HUES64 (cell line): ENCODE data around the gene TMEM53.
"Not testable (repeated sequence)": the region's sequence is repeated elsewhere in the genome, so short reads cannot be mapped to it uniquely, and the experiment has no call there.

Experiments
- H3K27ac ChIP-seq: 2 replicates; pipeline ENCODE4 v1.7.0; 2013; ENCODE audit warnings: low read depth, low read length, inconsistent platforms
- H3K27me3 ChIP-seq: 2 replicates; pipeline ENCODE4 v1.6.1; 2013; ENCODE audit warnings: mild to moderate bottlenecking, low read length; ENCODE audit not compliant: insufficient read depth
- H3K36me3 ChIP-seq: 2 replicates; pipeline ENCODE4 v1.6.1; 2013; ENCODE audit warnings: mild to moderate bottlenecking, low read length; ENCODE audit not compliant: insufficient read depth
- H3K4me1 ChIP-seq: 2 replicates; pipeline ENCODE4 v1.6.1; 2013; ENCODE audit warnings: mild to moderate bottlenecking, low read length, moderate library complexity; ENCODE audit not compliant: insufficient read depth
- H3K4me3 ChIP-seq: 2 replicates; pipeline ENCODE4 v1.5.1; 2013; ENCODE audit warnings: mild to moderate bottlenecking, low read length, moderate library complexity
- H3K9ac ChIP-seq: 2 replicates; pipeline ENCODE4 v1.6.1; 2013; ENCODE audit warnings: mild to moderate bottlenecking, low read depth, low read length
- H3K9me3 ChIP-seq: 2 replicates; pipeline ENCODE4 v1.6.1; 2013; ENCODE audit warnings: low read depth, low read length; ENCODE audit not compliant: insufficient read depth
- WGBS: fragments of 150-250, 120-280 bp; methylation state at CpG from one replicate; pipeline ENCODE4 v1.1.7; 2013; ENCODE audit warnings: missing lambda C conversion rate; 5-methylcytosine and 5-hydroxymethylcytosine counted together

TMEM53 gene

GRCh38 chr1:44714532-44714931 lies 40.3 kb upstream of the TMEM53 start:
- H3K27ac ChIP-seq: no peak overlapping the region
- no peaks in the 10 kb centered on the region for H3K4me1 ChIP-seq
- no peak overlapping the region for H3K9ac ChIP-seq

GRCh38 chr1:44713321-44713781 lies 39.1 kb upstream of the TMEM53 start:
- WGBS: 84% methylated on average over 6 of the region's 6 CpGs
- Histone ChIP-seq H3K27ac (no peak overlapping the region), H3K4me3 (no peak overlapping the region), H3K4me1 (no peaks in the 10 kb centered on the region), H3K9ac (no peak overlapping the region), H3K27me3 (no peaks in the 10 kb centered on the region), H3K9me3 (no peaks in the 10 kb centered on the region), H3K36me3 (no peaks in the 10 kb centered on the region)

More at GRCh38 chr1:44714532-44714931, 40.3 kb upstream of the TMEM53 start:
- H3K36me3 ChIP-seq: no peaks in the 10 kb centered on the region
- WGBS: 92% methylated on average over 7 of the region's 7 CpGs
- H3K27me3 ChIP-seq: no peaks in the 10 kb centered on the region
- H3K4me3 ChIP-seq: no peak overlapping the region
- no peaks in the 10 kb centered on the region for H3K9me3 ChIP-seq

GRCh38 chr1:44707959-44708831 lies 33.9 kb upstream of the TMEM53 start:
- 0 out of 2 replicates have a peak, but pooled peaks cover 2% of the 10 kb centered on the region for H3K4me1 ChIP-seq
- no peak overlapping the region for H3K9ac ChIP-seq
- H3K9me3 ChIP-seq: no peaks in the 10 kb centered on the region
- H3K4me3 ChIP-seq: no peak overlapping the region
- H3K36me3 ChIP-seq: no peaks in the 10 kb centered on the region
- no peaks in the 10 kb centered on the region for H3K27me3 ChIP-seq
- H3K27ac ChIP-seq: no peak overlapping the region
- 66% methylated on average over 13 of the region's 15 CpGs for WGBS

- H3K9ac ChIP-seq: no peak overlapping the region
- H3K4me3 ChIP-seq: no peak overlapping the region
These were observed 33.0 kb upstream of the TMEM53 start for GRCh38 chr1:44707112-44707881.

GRCh38 chr1:44705938-44706337 lies 31.7 kb upstream of the TMEM53 start:
- 79% methylated on average over 2 of the region's 2 CpGs for WGBS
- Histone ChIP-seq H3K27ac (no peak overlapping the region), H3K4me3 (no peak overlapping the region), H3K9me3 (no peaks in the 10 kb centered on the region), H3K36me3 (no peaks in the 10 kb centered on the region), H3K9ac (no peak overlapping the region), H3K27me3 (no peaks in the 10 kb centered on the region), H3K4me1 (0 out of 2 replicates have a peak, but pooled peaks cover 2% of the 10 kb centered on the region)

More at GRCh38 chr1:44707112-44707881, 33.0 kb upstream of the TMEM53 start:
- Histone ChIP-seq H3K27ac (no peak overlapping the region), H3K4me1 (0 out of 2 replicates have a peak, but pooled peaks cover 2% of the 10 kb centered on the region), H3K9me3 (no peaks in the 10 kb centered on the region), H3K36me3 (no peaks in the 10 kb centered on the region), H3K27me3 (no peaks in the 10 kb centered on the region)
- WGBS: 93% methylated on average over 5 of the region's 6 CpGs

- Histone ChIP-seq H3K4me3 (no peak overlapping the region), H3K9ac (no peak overlapping the region), H3K36me3 (no peaks in the 10 kb centered on the region), H3K27me3 (no peaks in the 10 kb centered on the region), H3K9me3 (no peaks in the 10 kb centered on the region), H3K4me1 (0 out of 2 replicates have a peak, but pooled peaks cover 2% of the 10 kb centered on the region), H3K27ac (no peak overlapping the region)
- 88% methylated on average over 4 of the region's 6 CpGs for WGBS
These were observed 31.2 kb upstream of the TMEM53 start for GRCh38 chr1:44705470-44705869.

- H3K9ac ChIP-seq: no peak overlapping the region
- no peak overlapping the region for H3K4me3 ChIP-seq
- 90% methylated on average over 7 of the region's 7 CpGs for WGBS
- no peaks in the 10 kb centered on the region for H3K9me3 ChIP-seq
- no peaks in the 10 kb centered on the region for H3K27me3 ChIP-seq
- H3K27ac ChIP-seq: no peak overlapping the region
- H3K36me3 ChIP-seq: no peaks in the 10 kb centered on the region
- H3K4me1 ChIP-seq: no peaks in the 10 kb centered on the region
These were observed 26.9 kb upstream of the TMEM53 start for GRCh38 chr1:44701141-44701573.

GRCh38 chr1:44700573-44700972 lies 26.3 kb upstream of the TMEM53 start:
- Histone ChIP-seq H3K4me3 (no peak overlapping the region), H3K9me3 (no peaks in the 10 kb centered on the region), H3K4me1 (no peaks in the 10 kb centered on the region), H3K27ac (no peak overlapping the region), H3K36me3 (no peaks in the 10 kb centered on the region), H3K27me3 (no peaks in the 10 kb centered on the region), H3K9ac (no peak overlapping the region)
- 100% methylated on average over 1 of the region's 1 CpG for WGBS

- WGBS: 95% methylated on average over 9 of the region's 9 CpGs
- not testable (repeated sequence) for H3K9ac ChIP-seq, H3K27ac ChIP-seq, H3K27me3 ChIP-seq, H3K36me3 ChIP-seq, H3K4me3 ChIP-seq, H3K4me1 ChIP-seq, H3K9me3 ChIP-seq
These were observed 25.1 kb upstream of the TMEM53 start for GRCh38 chr1:44699375-44699774.

GRCh38 chr1:44698138-44698537 lies 23.9 kb upstream of the TMEM53 start:
- no peak overlapping the region for H3K4me3 ChIP-seq
- H3K9ac ChIP-seq: no peak overlapping the region
- no peaks in the 10 kb centered on the region for H3K27me3 ChIP-seq
- H3K36me3 ChIP-seq: no peaks in the 10 kb centered on the region
- no peak overlapping the region for H3K27ac ChIP-seq
- no peaks in the 10 kb centered on the region for H3K4me1 ChIP-seq
- 96% methylated on average over 3 of the region's 3 CpGs for WGBS
- H3K9me3 ChIP-seq: no peaks in the 10 kb centered on the region

- 90% methylated on average over 7 of the region's 7 CpGs for WGBS
- H3K9ac ChIP-seq: no peak overlapping the region
- H3K9me3 ChIP-seq: no peaks in the 10 kb centered on the region
- H3K36me3 ChIP-seq: no peaks in the 10 kb centered on the region
- H3K4me3 ChIP-seq: no peak overlapping the region
- H3K4me1 ChIP-seq: no peaks in the 10 kb centered on the region
- H3K27ac ChIP-seq: no peak overlapping the region
- H3K27me3 ChIP-seq: no peaks in the 10 kb centered on the region
These were observed 22.6 kb upstream of the TMEM53 start for GRCh38 chr1:44696789-44697345.
